Endodermal cell (in vitro differentiated cells): ENCODE results near the gene VKORC1. TPM values are rescaled to one million over a fixed set of nuclear protein-coding genes. Genes with fewer than 3 reads are reported as not detected.

Source experiments
- DNase-seq: peaks from one replicate; pipeline ENCODE4 v3.0.0-alpha.2; 2017
- H3K27ac ChIP-seq: 2 replicates; pipeline ENCODE4 v1.5.1; 2013; ENCODE audit warnings: mild to moderate bottlenecking, low read depth, low read length, moderate library complexity
- H3K27me3 ChIP-seq: 2 replicates; pipeline ENCODE4 v1.6.1; 2013; ENCODE audit warnings: mild to moderate bottlenecking, low read length, moderate library complexity; ENCODE audit not compliant: insufficient read depth, control insufficient read depth, poor library complexity, severe bottlenecking
- H3K36me3 ChIP-seq: 2 replicates; pipeline ENCODE4 v1.7.0; 2013; ENCODE audit warnings: mild to moderate bottlenecking, low read length, moderate library complexity; ENCODE audit not compliant: control insufficient read depth, insufficient read depth
- H3K4me1 ChIP-seq: one replicate; pipeline ENCODE4 v1.7.0; 2013; ENCODE audit warnings: low read length; ENCODE audit not compliant: control insufficient read depth, insufficient read depth
- H3K4me3 ChIP-seq: 2 replicates; pipeline ENCODE4 v1.5.1; 2013; ENCODE audit warnings: mild to moderate bottlenecking, low read length, moderate library complexity
- H3K9ac ChIP-seq: 2 replicates; pipeline ENCODE4 v1.6.1; 2013; ENCODE audit warnings: mild to moderate bottlenecking, low read length, moderate library complexity; ENCODE audit not compliant: poor library complexity, severe bottlenecking; ENCODE audit errors: extremely low read depth
- H3K9me3 ChIP-seq: 2 replicates; pipeline ENCODE4 v1.6.1; 2013; ENCODE audit warnings: mild to moderate bottlenecking, low read length, moderate library complexity; ENCODE audit not compliant: control insufficient read depth
- H3K27ac Mint-ChIP-seq: 2 replicates; pipeline ENCODE4 v1.8.0; 2020; ENCODE audit warnings: mixed read lengths
- H3K27me3 Mint-ChIP-seq: 2 replicates; pipeline ENCODE4 v1.8.0; 2021; ENCODE audit warnings: mild to moderate bottlenecking, mixed read lengths; ENCODE audit not compliant: insufficient read depth
- H3K36me3 Mint-ChIP-seq: 2 replicates; pipeline ENCODE4 v1.8.0; 2020; ENCODE audit warnings: low read depth, mixed read lengths
- H3K4me1 Mint-ChIP-seq: 2 replicates; pipeline ENCODE4 v1.8.0; 2020; ENCODE audit warnings: mixed read lengths
- H3K4me3 Mint-ChIP-seq: 2 replicates; pipeline ENCODE4 v1.8.0; 2020; ENCODE audit warnings: mild to moderate bottlenecking, moderate library complexity, mixed read lengths
- H3K9me3 Mint-ChIP-seq: 2 replicates; pipeline ENCODE4 v1.8.0; 2020; ENCODE audit warnings: mild to moderate bottlenecking, mixed read lengths
- CTCF ChIP-seq: fragments of 200-600 bp; sonication (generic); conservative IDR thresholded peaks from 2 replicates; pipeline ENCODE4 v1.5.0; 2021; ENCODE audit warnings: antibody characterized with exemption, mild to moderate bottlenecking
- WGBS, 2 experiments: methylation state at CpG; one replicate each; pipeline versions ENCODE4 v1.1.5 to v1.1.7; 2013; ENCODE audit warnings: missing lambda C conversion rate in 2 of 2, mixed read lengths in 1 of 2; ENCODE audit not compliant: insufficient coverage in 1 of 2, insufficient read length in 1 of 2; 5-methylcytosine and 5-hydroxymethylcytosine counted together
- total RNA-seq, 2 donors: library from RNA; stranded (reverse); fragmentation: NEBNext Ultra II Directional in 1 of 2; extraction: Animal tissue kit (Norgen Biotek cat#: 25700) in 1 of 2; gene quantifications; 2 replicates in 1 of 2; 3 replicates in 1 of 2; pipeline ENCODE4 v1.2.1, GENCODE V29; 2021

Gene VKORC1
- total RNA-seq, 2 donors from 2014 or later = 53.7 to 63.0 TPM

- H3K4me3 ChIP-seq = no peak overlapping the region
- H3K27me3 ChIP-seq = no peaks in the 10 kb centered on the region
- H3K36me3 ChIP-seq = peaks cover 33% of the 10 kb centered on the region
- H3K4me3 Mint-ChIP-seq = no peak overlapping the region
- no peak overlapping the region for H3K27ac Mint-ChIP-seq
- H3K9me3 Mint-ChIP-seq = no peaks in the 10 kb centered on the region
- peaks cover 34% of the 10 kb centered on the region for H3K36me3 Mint-ChIP-seq
- no peak for DNase-seq
- H3K27ac ChIP-seq = no peak overlapping the region
- H3K27me3 Mint-ChIP-seq = no peaks in the 10 kb centered on the region
- no peak overlapping the region for H3K9ac ChIP-seq
- WGBS, 2 experiments = 83 to 95% methylated on average over 2 of the region's 2 CpGs
- no peaks in the 10 kb centered on the region for H3K9me3 ChIP-seq
- no peaks in the 10 kb centered on the region for H3K4me1 Mint-ChIP-seq
- TF ChIP-seq CTCF = no peak
- no peaks in the 10 kb centered on the region for H3K4me1 ChIP-seq
Observed at GRCh38 chr16:31112711-31113110, 18.1 kb upstream of the VKORC1 start.

- DNase-seq = no peak
- H3K36me3 ChIP-seq = peaks cover 33% of the 10 kb centered on the region
- H3K27ac Mint-ChIP-seq = no peak overlapping the region
- no peak for TF ChIP-seq CTCF
- no peak overlapping the region for H3K27ac ChIP-seq
- no peaks in the 10 kb centered on the region for H3K9me3 ChIP-seq
- H3K9me3 Mint-ChIP-seq = no peaks in the 10 kb centered on the region
- H3K4me1 Mint-ChIP-seq = no peaks in the 10 kb centered on the region
- H3K4me3 ChIP-seq = no peak overlapping the region
- WGBS, 2 experiments = 93 to 96% methylated on average over 8 to 23 of the region's 23 CpGs
- H3K36me3 Mint-ChIP-seq = peaks cover 34% of the 10 kb centered on the region
- H3K9ac ChIP-seq = no peak overlapping the region
- H3K4me3 Mint-ChIP-seq = no peak overlapping the region
- H3K27me3 ChIP-seq = no peaks in the 10 kb centered on the region
- no peaks in the 10 kb centered on the region for H3K4me1 ChIP-seq
- H3K27me3 Mint-ChIP-seq = no peaks in the 10 kb centered on the region
Observed at GRCh38 chr16:31111881-31112466, 17.4 kb upstream of the VKORC1 start.

- H3K27ac ChIP-seq = no peak overlapping the region
- H3K4me3 Mint-ChIP-seq = peak overlapping the region; percentile 57
- no peaks in the 10 kb centered on the region for H3K27me3 Mint-ChIP-seq
- H3K4me3 ChIP-seq = no peak overlapping the region
- H3K9me3 ChIP-seq = no peaks in the 10 kb centered on the region
- H3K4me1 ChIP-seq = no peaks in the 10 kb centered on the region
- no peak for TF ChIP-seq CTCF
- H3K9me3 Mint-ChIP-seq = peaks cover 1% of the 10 kb centered on the region
- 94 to 97% methylated on average over 20 to 26 of the region's 26 CpGs for WGBS, 2 experiments
- no peak for DNase-seq
- no peak overlapping the region for H3K9ac ChIP-seq
- no peaks in the 10 kb centered on the region for H3K27me3 ChIP-seq
- H3K36me3 Mint-ChIP-seq = peaks cover 32% of the 10 kb centered on the region
- H3K36me3 ChIP-seq = peaks cover 33% of the 10 kb centered on the region
- no peak overlapping the region for H3K27ac Mint-ChIP-seq
- H3K4me1 Mint-ChIP-seq = no peaks in the 10 kb centered on the region
Observed at GRCh38 chr16:31110106-31111034, 15.8 kb upstream of the VKORC1 start.
